MCF 10A (cell line): Measurements from ENCODE around the gene OR9A4. TPM values are rescaled to one million over a fixed set of nuclear protein-coding genes. Genes with fewer than 3 reads are reported as not detected.

Experiments used
- BruUV-seq: library from RNA; stranded (reverse); fragments of 400-500 nt; replicated peaks from 2 replicates; lab custom pipeline; 2021; lab: Mats Ljungman, UMichigan
- CTCF ChIA-PET: fragments of 300-600 bp; sonication (Branson Sonifier 250); formaldehyde crosslinking; extraction: SDS; loops from one replicate; lab custom pipeline; 2021; ENCODE audit warnings: antibody characterized with exemption, inconsistent platforms; lab: Yijun Ruan, JAX
- POLR2A ChIA-PET: fragments of 300-600, 350-650 bp; sonication (Branson Sonifier 250); formaldehyde crosslinking; extraction: SDS; loops from one replicate; lab custom pipeline; 2020; ENCODE audit warnings: antibody characterized with exemption, inconsistent platforms; lab: Yijun Ruan, JAX
- DNase-seq: peaks from one replicate; pipeline ENCODE4 v3.0.0-alpha.2; 2018; ENCODE audit not compliant: unreplicated experiment
- H3K27ac Mint-ChIP-seq: one replicate; pipeline ENCODE4 v1.8.0; 2022; ENCODE audit warnings: mild to moderate bottlenecking, low read depth, mixed read lengths; ENCODE audit not compliant: unreplicated experiment
- H3K27me3 Mint-ChIP-seq: one replicate; pipeline ENCODE4 v1.8.0; 2022; ENCODE audit warnings: mixed read lengths; ENCODE audit not compliant: insufficient read depth, unreplicated experiment
- H3K36me3 Mint-ChIP-seq: one replicate; pipeline ENCODE4 v1.8.0; 2022; ENCODE audit warnings: mild to moderate bottlenecking, moderate library complexity, mixed read lengths; ENCODE audit not compliant: insufficient read depth, unreplicated experiment
- H3K4me1 Mint-ChIP-seq: one replicate; pipeline ENCODE4 v1.8.0; 2022; ENCODE audit warnings: mixed read lengths; ENCODE audit not compliant: insufficient read depth, unreplicated experiment
- H3K4me3 Mint-ChIP-seq: one replicate; pipeline ENCODE4 v1.8.0; 2022; ENCODE audit warnings: mild to moderate bottlenecking, moderate library complexity, mixed read lengths; ENCODE audit not compliant: unreplicated experiment
- H3K9me3 Mint-ChIP-seq: one replicate; pipeline ENCODE4 v1.8.0; 2022; ENCODE audit warnings: mixed read lengths; ENCODE audit not compliant: unreplicated experiment
- CTCF ChIP-seq: fragments of 200-600 bp; IDR thresholded peaks from one replicate; pipeline ENCODE4 v1.8.0; 2022; ENCODE audit warnings: antibody characterized with exemption, mild to moderate bottlenecking; ENCODE audit not compliant: unreplicated experiment
- intact Hi-C: fragments of 100-400 bp; cut with micrococcal nuclease; formaldehyde crosslinking; loops from 2 replicates; pipeline ENCODE4 v1.14.1; 2022
- total RNA-seq: library from RNA; stranded (reverse); gene quantifications from 2 replicates; pipeline ENCODE4 v1.2.3, GENCODE V29; 2022

The OR9A4 gene
- total RNA-seq, 1 experiment from 2014 or later = not detected

- no peak for TF ChIP-seq CTCF
- intact Hi-C loops = no loop called here
- no peaks in the 10 kb centered on the region for H3K27me3 Mint-ChIP-seq
- H3K4me1 Mint-ChIP-seq = no peaks in the 10 kb centered on the region
- no peak overlapping the region for H3K27ac Mint-ChIP-seq
- ChIA-PET CTCF (interaction anchor here (0.5 to 0.7 kb wide), 2 partner anchors 483 to 1062 kb away, joined by 3 read pairs; no protein-coding TSS in a partner anchor), POLR2A (no interaction called here)
- H3K9me3 Mint-ChIP-seq = no peaks in the 10 kb centered on the region
- no peak overlapping the region for H3K4me3 Mint-ChIP-seq
- DNase-seq = no peak
- no peaks in the 10 kb centered on the region for H3K36me3 Mint-ChIP-seq
- no TSS peak for BruUV-seq
Measured at GRCh38 chr7:141875453-141875852, 40.7 kb upstream of the OR9A4 start.

DNA sequence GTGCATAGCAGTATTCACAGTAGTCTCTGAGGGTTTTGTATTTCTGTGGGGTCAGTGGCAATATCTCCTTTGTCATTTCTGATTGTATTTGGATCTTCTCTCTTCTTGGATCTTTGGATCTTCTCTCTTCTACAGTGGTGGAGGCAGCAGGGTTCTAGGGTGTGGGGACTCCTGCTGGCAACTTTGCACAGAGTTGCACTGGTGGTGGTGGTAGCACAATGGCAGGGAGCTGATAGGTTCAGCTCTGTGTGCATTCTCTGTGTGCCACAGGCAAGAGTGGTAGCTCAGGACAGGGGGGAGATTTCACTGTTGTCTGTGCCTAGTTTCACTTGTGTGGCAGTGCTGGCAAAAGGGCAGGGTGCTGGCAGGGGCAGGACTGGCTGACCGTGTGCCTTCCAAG lies 39.8 kb upstream of the OR9A4 start:
- ChIA-PET POLR2A (no interaction called here), CTCF (interaction anchor here (0.6 kb wide), 1 partner anchor 910 kb away, joined by 3 read pairs; no protein-coding TSS in a partner anchor)
- Mint-ChIP-seq H3K27me3 (no peaks in the 10 kb centered on the region), H3K4me1 (no peaks in the 10 kb centered on the region), H3K27ac (no peak overlapping the region), H3K36me3 (no peaks in the 10 kb centered on the region), H3K4me3 (no peak overlapping the region), H3K9me3 (no peaks in the 10 kb centered on the region)
- intact Hi-C loops = no loop called here
- DNase-seq = no peak
- TF ChIP-seq CTCF = no peak
- BruUV-seq = no TSS peak

GRCh38 chr7:141877365-141877764 lies 38.8 kb upstream of the OR9A4 start:
- BruUV-seq = no TSS peak
- intact Hi-C loops = no loop called here
- Mint-ChIP-seq H3K36me3 (no peaks in the 10 kb centered on the region), H3K27ac (no peak overlapping the region), H3K4me3 (no peak overlapping the region), H3K27me3 (no peaks in the 10 kb centered on the region), H3K9me3 (no peaks in the 10 kb centered on the region), H3K4me1 (no peaks in the 10 kb centered on the region)
- TF ChIP-seq CTCF = no peak
- no peak for DNase-seq
- POLR2A ChIA-PET = no interaction called here
- CTCF ChIA-PET = no interaction called here

DNA sequence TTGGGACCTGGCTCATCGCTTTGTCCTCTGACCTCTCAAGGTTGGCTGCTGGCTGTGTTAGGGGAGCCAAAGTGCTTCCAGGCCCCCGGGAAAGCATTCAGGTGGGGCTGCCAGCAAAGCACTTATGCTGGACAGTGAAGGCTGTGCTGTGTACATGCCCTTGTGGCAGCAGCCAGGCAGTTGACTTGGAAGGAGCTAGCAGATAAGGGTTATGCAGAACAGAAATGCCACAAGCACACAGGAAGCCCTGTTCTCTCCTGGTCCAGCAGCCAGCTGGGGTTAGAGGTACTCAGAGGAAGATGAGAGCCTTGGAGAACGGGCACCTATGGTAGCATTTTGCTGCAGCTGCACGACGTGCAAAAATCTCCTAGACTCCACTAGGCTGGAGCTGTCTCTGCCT lies 35.2 kb upstream of the OR9A4 start:
- H3K27ac Mint-ChIP-seq = no peak overlapping the region
- no peaks in the 10 kb centered on the region for H3K27me3 Mint-ChIP-seq
- H3K4me3 Mint-ChIP-seq = no peak overlapping the region
- no TSS peak for BruUV-seq
- TF ChIP-seq CTCF = no peak
- intact Hi-C loops = no loop called here
- no peaks in the 10 kb centered on the region for H3K4me1 Mint-ChIP-seq
- no peaks in the 10 kb centered on the region for H3K36me3 Mint-ChIP-seq
- ChIA-PET CTCF (no interaction called here), POLR2A (no interaction called here)
- H3K9me3 Mint-ChIP-seq = no peaks in the 10 kb centered on the region
- no peak for DNase-seq
